Mammary epithelial cell (primary cell): ENCODE measurements around the gene PMM2.

Experiments used
- EZH2 ChIP-seq: IDR thresholded peaks from 2 replicates; pipeline ENCODE4 v1.6.1; 2012; ENCODE audit warnings: low read length, inconsistent platforms, borderline replicate concordance
- TF ChIP-seq, protein P1 (sequence below), 2 donors: IDR thresholded peaks in 1 of 2; conservative IDR thresholded peaks in 1 of 2; 2 replicates each; pipeline ENCODE4 v1.5.1; 2011 to 2012; ENCODE audit warnings: inconsistent platforms in 2 of 2, low read length in 2 of 2, mild to moderate bottlenecking in 2 of 2, control low read depth in 1 of 2, low read depth in 1 of 2; ENCODE audit not compliant: insufficient read depth in 1 of 2; ENCODE audit errors: extremely low read depth in 1 of 2

DNA sequence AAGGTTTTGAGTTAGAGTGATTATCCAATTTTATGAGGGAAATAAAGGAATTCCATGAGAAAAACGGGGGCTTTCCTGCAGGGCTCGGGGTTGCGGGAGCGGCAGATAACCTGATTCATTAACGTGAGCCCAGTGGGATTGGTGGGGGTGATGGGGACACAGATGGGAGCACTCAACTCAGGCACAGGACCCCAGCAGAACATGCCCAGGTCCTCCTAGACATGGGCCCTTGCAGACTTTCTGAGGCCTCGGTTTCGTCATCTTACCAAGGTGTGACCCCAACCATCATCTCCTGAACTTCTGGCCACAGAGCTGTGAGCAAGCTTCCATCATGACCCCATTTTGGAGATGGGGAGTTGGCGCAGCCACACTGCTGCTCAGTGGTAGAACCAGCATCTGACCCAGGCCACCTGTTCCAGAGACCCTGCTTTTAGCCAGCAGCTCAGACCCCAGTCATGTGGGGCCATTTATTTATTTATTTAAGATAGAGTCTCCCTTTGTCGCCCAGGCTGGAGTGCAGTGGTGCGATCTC lies 48.8 kb downstream of the PMM2 start:
- TF ChIP-seq EZH2: no peak
- TF ChIP-seq, protein P1, sequence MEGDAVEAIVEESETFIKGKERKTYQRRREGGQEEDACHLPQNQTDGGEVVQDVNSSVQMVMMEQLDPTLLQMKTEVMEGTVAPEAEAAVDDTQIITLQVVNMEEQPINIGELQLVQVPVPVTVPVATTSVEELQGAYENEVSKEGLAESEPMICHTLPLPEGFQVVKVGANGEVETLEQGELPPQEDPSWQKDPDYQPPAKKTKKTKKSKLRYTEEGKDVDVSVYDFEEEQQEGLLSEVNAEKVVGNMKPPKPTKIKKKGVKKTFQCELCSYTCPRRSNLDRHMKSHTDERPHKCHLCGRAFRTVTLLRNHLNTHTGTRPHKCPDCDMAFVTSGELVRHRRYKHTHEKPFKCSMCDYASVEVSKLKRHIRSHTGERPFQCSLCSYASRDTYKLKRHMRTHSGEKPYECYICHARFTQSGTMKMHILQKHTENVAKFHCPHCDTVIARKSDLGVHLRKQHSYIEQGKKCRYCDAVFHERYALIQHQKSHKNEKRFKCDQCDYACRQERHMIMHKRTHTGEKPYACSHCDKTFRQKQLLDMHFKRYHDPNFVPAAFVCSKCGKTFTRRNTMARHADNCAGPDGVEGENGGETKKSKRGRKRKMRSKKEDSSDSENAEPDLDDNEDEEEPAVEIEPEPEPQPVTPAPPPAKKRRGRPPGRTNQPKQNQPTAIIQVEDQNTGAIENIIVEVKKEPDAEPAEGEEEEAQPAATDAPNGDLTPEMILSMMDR (conservative IDR thresholded peaks at IDR 0.05 in 1 of 2, IDR thresholded peaks at IDR 0.05 in 1 of 2; ENCODE audit: extremely low read depth in 1 of 2, insufficient read depth in 1 of 2, low read depth in 1 of 2, low read length in 2 of 2): no peak
